Erythroblast (primary cell): Measurements from ENCODE around the gene SLC26A9.

Source experiments
- GATA1 ChIP-seq: IDR thresholded peaks from 2 replicates; pipeline ENCODE4 v1.6.1; 2011; ENCODE audit warnings: low read depth, mild to moderate bottlenecking, control low read depth, low read length, moderate library complexity
- POLR2A ChIP-seq: IDR thresholded peaks from 2 replicates; pipeline ENCODE4 v1.6.1; 2011; ENCODE audit warnings: mild to moderate bottlenecking, low read length

DNA sequence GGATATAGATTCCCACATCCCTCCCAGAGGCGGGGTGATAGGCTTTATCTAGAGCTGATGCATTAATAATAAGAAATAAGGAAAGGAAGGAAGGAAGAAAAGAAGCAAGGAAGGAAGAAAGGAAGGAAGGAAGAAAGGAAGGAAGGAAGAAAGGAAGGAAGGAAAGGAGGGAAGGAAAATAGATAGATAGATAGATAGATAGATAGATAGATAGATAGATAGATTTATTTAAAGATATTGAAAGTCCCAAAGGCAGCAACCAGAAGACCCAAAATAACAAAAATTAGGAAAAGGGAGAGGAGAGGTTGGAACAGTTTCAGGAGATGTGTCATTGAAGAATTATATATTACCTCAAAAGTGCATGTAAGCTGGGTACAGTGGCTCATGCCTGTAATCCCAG is 12.2 kb upstream of the SLC26A9 start:
- TF ChIP-seq POLR2A (no peak), GATA1 (no peak)
